Lower lobe of right lung (tissue), 2 donors: Measurements from ENCODE around the gene FAM187B. TPM values are rescaled to one million over a fixed set of nuclear protein-coding genes. Genes with fewer than 3 reads are reported as not detected.
"Not testable (repeated sequence)": the region's sequence is repeated elsewhere in the genome, so short reads cannot be mapped to it uniquely, and the experiment has no call there.

Source experiments
- ATAC-seq, 2 donors: fragments of 200-7000 bp; cut with Tn5 transposase; one replicate each; pipeline ENCODE4 v1.9.1; 2020 to 2022; ENCODE audit warnings: mild to moderate bottlenecking in 2 of 2, moderate library complexity in 2 of 2
- DNase-seq: peaks from one replicate; pipeline ENCODE4 v3.0.0-alpha.2; 2020
- H3K27ac ChIP-seq: fragments of 200-600 bp; one replicate; pipeline ENCODE4 v1.8.0; 2022
- H3K27me3 ChIP-seq: fragments of 200-600 bp; one replicate; pipeline ENCODE4 v1.8.0; 2022; ENCODE audit warnings: low read depth
- H3K36me3 ChIP-seq: fragments of 200-600 bp; one replicate; pipeline ENCODE4 v1.8.0; 2022; ENCODE audit warnings: mild to moderate bottlenecking
- H3K4me1 ChIP-seq: fragments of 200-600 bp; one replicate; pipeline ENCODE4 v1.8.0; 2022
- H3K4me3 ChIP-seq: fragments of 200-600 bp; one replicate; pipeline ENCODE4 v1.8.0; 2022; ENCODE audit warnings: mild to moderate bottlenecking
- H3K9me3 ChIP-seq: fragments of 200-600 bp; one replicate; pipeline ENCODE4 v1.8.0; 2022
- CTCF ChIP-seq: fragments of 200-600 bp; IDR thresholded peaks from one replicate; pipeline ENCODE4 v1.8.0; 2022; ENCODE audit warnings: antibody characterized with exemption, mild to moderate bottlenecking
- intact Hi-C: fragments of 100-400 bp; cut with DNase I; formaldehyde crosslinking; loops from one replicate; pipeline ENCODE4 v1.11.0; 2022
- total RNA-seq: library from RNA; stranded (reverse); fragmentation: NEBNext Ultra II Directional; extraction: Animal tissue kit (Norgen Biotek cat#: 25700); gene quantifications from one replicate; pipeline ENCODE4 v1.2.1, GENCODE V29; 2021
- donor health status: DM: no; HTN: yes; CAD: no; lungs with severe emphysema.

FAM187B gene
- total RNA-seq, 1 donor from 2014 or later, result 0.41 TPM

GRCh38 chr19:35223862-35224505 lies 4.6 kb downstream of the FAM187B start:
- peak in 1 of 2 donors; percentile 20 for ATAC-seq

DNA sequence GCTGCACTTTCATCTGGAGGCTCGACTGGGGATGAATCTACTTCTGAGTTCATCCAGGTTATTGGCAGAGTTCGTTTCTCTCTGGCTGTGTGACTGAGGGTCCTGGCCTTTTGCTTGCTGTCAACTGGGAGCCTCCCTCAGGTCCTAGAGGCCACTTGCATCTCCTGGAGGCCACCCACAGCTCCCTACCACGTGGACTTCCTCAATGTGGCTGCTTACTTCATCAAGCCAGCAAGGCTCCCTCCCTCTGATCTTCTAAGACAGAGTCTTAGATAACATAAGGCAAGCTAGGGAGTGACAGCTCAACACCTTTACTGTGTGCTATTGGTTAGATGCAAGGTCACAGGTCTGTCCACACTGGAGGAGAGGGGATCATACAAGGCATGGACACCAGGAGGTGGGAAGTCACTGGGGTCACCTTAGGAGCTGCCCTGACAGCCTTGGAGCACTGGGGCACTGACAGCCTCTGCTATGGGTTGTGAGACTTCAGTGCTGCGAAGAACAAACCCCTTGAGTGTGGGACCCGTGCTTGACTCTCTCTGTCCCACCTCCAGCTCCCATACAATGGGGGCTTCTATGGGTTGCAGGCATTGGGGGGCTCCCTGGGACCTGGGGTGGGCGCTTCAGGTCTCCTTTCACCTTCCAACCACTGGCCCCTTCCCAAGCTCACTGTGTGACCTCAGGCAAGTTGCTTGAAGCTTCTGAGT lies 5.3 kb downstream of the FAM187B start:
- H3K4me3 ChIP-seq, result no peak overlapping the region
- no peak for DNase-seq
- H3K27me3 ChIP-seq, result no peaks in the 10 kb centered on the region
- no peaks in the 10 kb centered on the region for H3K9me3 ChIP-seq
- H3K27ac ChIP-seq, result no peak overlapping the region
- H3K4me1 ChIP-seq, result peaks cover 25% of the 10 kb centered on the region
- intact Hi-C loops, result no loop called here
- ATAC-seq, result peak in 1 of 2 donors; percentile 5
- TF ChIP-seq CTCF, result no peak
- H3K36me3 ChIP-seq, result no peaks in the 10 kb centered on the region

More at GRCh38 chr19:35223862-35224505, 4.6 kb downstream of the FAM187B start:
- no peak for DNase-seq
- no peaks in the 10 kb centered on the region for H3K9me3 ChIP-seq
- TF ChIP-seq CTCF, result no peak
- H3K4me3 ChIP-seq, result no peak overlapping the region
- intact Hi-C loops, result no loop called here
- no peaks in the 10 kb centered on the region for H3K27me3 ChIP-seq
- H3K27ac ChIP-seq, result peak overlapping the region; percentile 41
- H3K36me3 ChIP-seq, result no peaks in the 10 kb centered on the region
- H3K4me1 ChIP-seq, result peaks cover 25% of the 10 kb centered on the region

DNA sequence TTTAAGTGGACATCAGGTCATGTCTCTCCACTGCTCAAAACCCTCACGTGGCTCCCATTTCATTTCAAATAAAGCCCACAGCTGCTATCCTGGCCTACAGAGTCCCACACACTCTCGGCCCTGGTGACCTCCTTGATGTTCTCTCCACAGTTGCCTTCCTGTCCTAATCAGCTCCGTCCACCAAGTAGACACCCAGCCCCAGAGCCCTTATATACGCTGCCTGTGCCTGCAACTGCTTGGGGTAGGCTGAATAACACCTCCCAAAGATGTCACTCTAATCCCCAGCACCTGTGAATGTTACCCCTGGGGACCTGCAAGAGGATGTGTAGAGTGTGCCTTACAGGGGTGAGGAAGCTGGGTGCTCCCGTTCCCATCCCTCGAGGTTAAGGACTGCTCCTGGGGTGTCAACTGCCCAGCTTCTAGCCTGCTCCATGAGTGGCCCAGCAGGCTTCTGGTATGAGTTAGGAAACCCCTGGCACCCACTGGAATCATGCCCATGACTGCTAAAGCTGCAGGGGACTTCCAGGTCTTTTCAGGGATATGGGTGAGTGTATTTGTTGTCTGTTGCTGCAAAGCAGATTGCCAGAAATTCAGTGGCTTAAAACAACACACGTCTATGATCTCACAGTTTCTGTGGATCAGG lies 6.0 kb downstream of the FAM187B start:
- Histone ChIP-seq H3K27ac (no peak overlapping the region), H3K36me3 (no peaks in the 10 kb centered on the region), H3K4me1 (peaks cover 25% of the 10 kb centered on the region), H3K27me3 (no peaks in the 10 kb centered on the region), H3K9me3 (no peaks in the 10 kb centered on the region), H3K4me3 (no peak overlapping the region)
- DNase-seq (no peak), ATAC-seq (no peak)
- intact Hi-C loops, result no loop called here
- TF ChIP-seq CTCF, result no peak

- H3K36me3 ChIP-seq, intact Hi-C loops: not testable (repeated sequence)
These were observed 7.5 kb downstream of the FAM187B start for GRCh38 chr19:35220973-35221590.

GRCh38 chr19:35220315-35220921 lies 8.1 kb downstream of the FAM187B start:
- ATAC-seq (peak; percentile 26 to 38), DNase-seq (no peak)
- Histone ChIP-seq H3K4me1 (peaks cover 31% of the 10 kb centered on the region), H3K27ac (peak overlapping the region; percentile 36), H3K27me3 (no peaks in the 10 kb centered on the region), H3K9me3 (no peaks in the 10 kb centered on the region), H3K4me3 (no peak overlapping the region), H3K36me3 (no peaks in the 10 kb centered on the region)
- intact Hi-C loops, result no loop called here
- TF ChIP-seq CTCF, result no peak

More at GRCh38 chr19:35220973-35221590, 7.5 kb downstream of the FAM187B start:
- H3K27me3 ChIP-seq, ATAC-seq, H3K9me3 ChIP-seq, DNase-seq, H3K4me3 ChIP-seq: not testable (repeated sequence)
- H3K27ac ChIP-seq, result peak overlapping the region; percentile 36
- H3K4me1 ChIP-seq, result peaks cover 34% of the 10 kb centered on the region
